Measurements from ENCODE around the gene NAIP. TPM values are rescaled to one million over a fixed set of nuclear protein-coding genes. Genes with fewer than 3 reads are reported as not detected.
"Not testable (repeated sequence)": the region's sequence is repeated elsewhere in the genome, so short reads cannot be mapped to it uniquely, and the experiment has no call there.

The NAIP gene
- total RNA-seq, 1 donor from 2014 or later: 15.0 TPM

GRCh38 chr5:71014176-71014575, 11.0 kb downstream of the NAIP start:
- no peak for TF ChIP-seq CTCF (IDR thresholded peaks at IDR 0.05)
- ATAC-seq (ENCODE audit: low read depth) (no peak), DNase-seq (no peak)
- CTCF ChIA-PET: no interaction called here
- POLR2A ChIA-PET: no interaction called here
- Mint-ChIP-seq H3K27ac (no peak overlapping the region), H3K9me3 (no peaks in the 10 kb centered on the region), H3K4me1 (peaks cover 3% of the 10 kb centered on the region), H3K36me3 (ENCODE audit: low read depth) (no peaks in the 10 kb centered on the region), H3K4me3 (no peak overlapping the region), H3K27me3 (no peaks in the 10 kb centered on the region)
- intact Hi-C loops (cut with micrococcal nuclease): no loop called here

DNA sequence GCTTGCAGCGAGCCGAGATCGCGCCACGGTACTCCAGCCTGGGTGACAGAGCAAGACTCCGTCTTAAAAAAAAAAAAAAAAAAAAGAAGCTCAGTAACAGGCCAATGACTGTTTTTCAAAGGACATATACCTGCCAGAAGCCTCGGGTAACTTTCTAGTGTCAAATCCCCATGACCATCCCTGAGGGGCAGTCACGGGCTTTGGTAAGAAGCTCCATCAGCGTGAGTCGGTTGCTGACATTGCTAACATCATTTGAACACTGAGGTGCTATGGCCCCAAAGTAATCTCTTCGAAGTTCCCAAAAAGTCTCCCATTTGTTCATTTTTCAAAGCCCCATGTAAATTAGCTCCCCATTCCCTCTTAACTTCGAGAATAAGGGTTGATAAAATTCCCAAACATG, 11.6 kb downstream of the NAIP start:
- no peak for TF ChIP-seq CTCF (IDR thresholded peaks at IDR 0.05)
- Mint-ChIP-seq H3K27me3 (no peaks in the 10 kb centered on the region), H3K9me3 (no peaks in the 10 kb centered on the region), H3K4me1 (peaks cover 3% of the 10 kb centered on the region), H3K36me3 (ENCODE audit: low read depth) (no peaks in the 10 kb centered on the region), H3K4me3 (no peak overlapping the region), H3K27ac (no peak overlapping the region)
- DNase-seq (no peak), ATAC-seq (ENCODE audit: low read depth) (no peak)
- intact Hi-C loops (cut with micrococcal nuclease): no loop called here
- ChIA-PET CTCF (no interaction called here), POLR2A (no interaction called here)

DNA sequence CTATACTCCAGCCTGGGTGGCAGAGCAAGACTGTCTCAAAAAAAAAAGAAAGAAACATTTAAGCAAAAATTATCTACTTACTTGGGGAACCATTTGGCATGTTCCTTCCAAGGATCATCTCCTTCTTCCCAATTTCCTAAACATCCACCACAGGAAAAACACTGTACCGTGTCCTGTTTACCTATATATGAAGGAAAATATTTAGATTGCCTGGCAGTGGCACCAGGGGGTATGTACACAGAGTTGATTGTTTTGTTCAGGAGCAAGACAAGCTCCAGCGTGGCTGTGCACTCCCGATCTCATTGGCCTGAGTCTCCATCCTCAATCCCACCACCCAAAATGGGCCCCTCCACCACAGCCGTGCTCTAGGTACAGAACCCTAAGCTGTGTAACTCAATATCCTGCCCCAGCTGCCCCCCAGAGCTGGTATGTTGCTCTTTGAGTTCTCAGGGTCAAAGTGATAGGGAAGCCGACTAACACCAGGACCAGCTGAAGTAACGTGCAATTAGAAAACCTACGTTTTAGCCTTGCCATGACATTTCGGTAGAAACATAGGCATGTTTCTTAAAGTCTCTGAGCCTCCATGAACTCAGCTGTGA, 13.8 kb downstream of the NAIP start:
- ChIA-PET POLR2A (no interaction called here), CTCF (no interaction called here)
- Mint-ChIP-seq H3K4me1 (peaks cover 3% of the 10 kb centered on the region), H3K9me3 (no peaks in the 10 kb centered on the region), H3K27me3 (no peaks in the 10 kb centered on the region), H3K36me3 (ENCODE audit: low read depth) (no peaks in the 10 kb centered on the region), H3K4me3 (no peak overlapping the region), H3K27ac (no peak overlapping the region)
- intact Hi-C loops (cut with micrococcal nuclease): no loop called here
- ATAC-seq (ENCODE audit: low read depth) (no peak), DNase-seq (no peak)
- TF ChIP-seq CTCF (IDR thresholded peaks at IDR 0.05): no peak

DNA sequence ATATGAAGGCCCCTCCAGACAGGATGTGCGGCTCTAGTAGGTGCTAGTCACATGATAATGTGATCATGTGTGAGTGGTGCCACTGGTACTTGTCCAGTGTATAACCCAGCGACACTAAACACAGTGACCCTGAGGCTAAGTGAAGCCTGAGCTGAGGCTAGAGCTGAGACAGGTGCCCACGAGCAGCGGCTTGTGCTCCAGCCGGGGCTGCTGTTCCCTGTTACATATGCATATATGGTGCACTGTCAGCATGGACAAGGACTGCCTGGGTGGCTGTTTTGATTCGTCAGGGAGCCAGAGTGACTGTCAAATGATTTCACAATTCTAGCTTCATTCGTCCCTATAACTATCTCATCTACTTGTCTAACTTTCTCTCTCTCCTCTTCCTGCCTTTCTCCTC, 18.2 kb downstream of the NAIP start:
- intact Hi-C loops (cut with micrococcal nuclease); ATAC-seq (ENCODE audit: low read depth); H3K36me3 Mint-ChIP-seq (ENCODE audit: low read depth); POLR2A ChIA-PET; DNase-seq; CTCF ChIA-PET; H3K9me3 Mint-ChIP-seq; H3K4me1 Mint-ChIP-seq; H3K4me3 Mint-ChIP-seq; H3K27me3 Mint-ChIP-seq; H3K27ac Mint-ChIP-seq: not testable (repeated sequence)

DNA sequence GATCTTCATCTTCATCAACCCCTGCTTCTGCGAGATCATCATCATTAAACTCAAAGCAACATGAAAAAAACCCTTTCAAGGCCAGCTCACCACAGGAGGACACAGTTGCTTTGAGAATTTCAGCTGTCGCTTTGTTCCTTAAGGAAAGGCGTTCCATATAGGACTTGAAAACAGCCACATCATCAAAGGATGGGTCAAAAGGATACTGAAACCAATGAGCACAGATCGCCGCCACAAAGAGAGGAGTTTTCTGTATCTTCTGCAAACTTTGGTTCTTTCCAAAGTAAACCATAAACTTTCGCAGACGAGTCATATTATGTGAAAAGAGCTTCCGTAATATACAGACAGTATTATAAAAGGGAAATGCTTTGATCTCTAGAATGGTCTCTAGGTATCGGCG, 40.3 kb downstream of the NAIP start:
- DNase-seq; H3K27me3 Mint-ChIP-seq; intact Hi-C loops (cut with micrococcal nuclease); CTCF ChIA-PET; POLR2A ChIA-PET; H3K9me3 Mint-ChIP-seq; H3K27ac Mint-ChIP-seq; H3K4me1 Mint-ChIP-seq; H3K36me3 Mint-ChIP-seq (ENCODE audit: low read depth); H3K4me3 Mint-ChIP-seq; ATAC-seq (ENCODE audit: low read depth): not testable (repeated sequence)

DNA sequence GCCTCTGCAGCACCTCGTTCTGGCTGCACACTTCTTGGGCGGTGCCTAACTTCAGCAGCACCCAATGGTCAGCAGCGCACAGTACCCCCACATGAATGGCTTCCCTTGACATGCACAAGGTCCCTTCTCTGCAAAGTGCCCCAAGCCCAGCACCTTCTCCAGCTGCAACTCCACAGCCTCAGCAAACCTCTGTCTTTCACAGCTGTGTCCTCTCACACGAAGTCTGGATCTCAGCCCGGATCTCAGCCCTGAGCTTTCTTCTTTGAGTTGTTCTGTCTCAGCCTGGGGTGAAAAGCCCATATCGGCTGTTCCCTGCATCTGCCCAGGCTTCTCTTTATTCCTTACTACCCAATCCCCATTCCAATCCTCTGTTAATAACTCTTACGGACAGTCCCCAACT, 57.9 kb downstream of the NAIP start:
- H3K4me3 Mint-ChIP-seq; H3K27me3 Mint-ChIP-seq; H3K9me3 Mint-ChIP-seq; CTCF ChIA-PET; H3K36me3 Mint-ChIP-seq (ENCODE audit: low read depth); H3K4me1 Mint-ChIP-seq; ATAC-seq (ENCODE audit: low read depth); DNase-seq; intact Hi-C loops (cut with micrococcal nuclease); H3K27ac Mint-ChIP-seq; POLR2A ChIA-PET: not testable (repeated sequence)

- H3K27ac Mint-ChIP-seq: not testable (repeated sequence)
Measured at GRCh38 chr5:70964531-70964930, 60.6 kb downstream of the NAIP start.

GRCh38 chr5:70953068-70953467, 72.1 kb downstream of the NAIP start:
- H3K27me3 Mint-ChIP-seq; DNase-seq; H3K9me3 Mint-ChIP-seq; H3K4me3 Mint-ChIP-seq; H3K36me3 Mint-ChIP-seq (ENCODE audit: low read depth); H3K4me1 Mint-ChIP-seq; ATAC-seq (ENCODE audit: low read depth); intact Hi-C loops (cut with micrococcal nuclease); POLR2A ChIA-PET; H3K27ac Mint-ChIP-seq; CTCF ChIA-PET: not testable (repeated sequence)

More at GRCh38 chr5:70964531-70964930, 60.6 kb downstream of the NAIP start:
- CTCF ChIA-PET; intact Hi-C loops (cut with micrococcal nuclease); H3K4me3 Mint-ChIP-seq; H3K36me3 Mint-ChIP-seq (ENCODE audit: low read depth); H3K27me3 Mint-ChIP-seq; POLR2A ChIA-PET; ATAC-seq (ENCODE audit: low read depth); DNase-seq; H3K9me3 Mint-ChIP-seq; H3K4me1 Mint-ChIP-seq: not testable (repeated sequence)

DNA sequence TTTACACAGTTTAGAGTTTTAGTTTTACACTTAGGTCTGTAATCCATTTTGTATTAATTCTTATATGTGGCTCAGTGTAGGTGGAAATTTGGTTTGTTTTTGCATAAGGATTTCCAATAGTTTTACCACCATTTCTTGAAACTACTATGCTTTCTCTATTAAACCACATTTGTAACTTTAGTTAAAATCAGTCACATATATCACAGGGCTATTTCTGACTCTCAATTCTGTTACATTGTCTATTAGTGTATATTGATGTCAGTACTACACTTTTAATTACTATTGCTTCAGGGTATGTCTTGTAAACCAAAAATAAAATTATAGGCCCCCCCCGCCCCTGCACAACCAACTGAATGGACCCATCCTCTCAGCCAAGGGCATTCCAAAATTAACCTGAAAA, 92.6 kb downstream of the NAIP start:
- H3K27me3 Mint-ChIP-seq; POLR2A ChIA-PET; H3K9me3 Mint-ChIP-seq; H3K4me1 Mint-ChIP-seq; H3K36me3 Mint-ChIP-seq (ENCODE audit: low read depth); CTCF ChIA-PET; intact Hi-C loops (cut with micrococcal nuclease); ATAC-seq (ENCODE audit: low read depth); DNase-seq; H3K27ac Mint-ChIP-seq; H3K4me3 Mint-ChIP-seq: not testable (repeated sequence)

DNA sequence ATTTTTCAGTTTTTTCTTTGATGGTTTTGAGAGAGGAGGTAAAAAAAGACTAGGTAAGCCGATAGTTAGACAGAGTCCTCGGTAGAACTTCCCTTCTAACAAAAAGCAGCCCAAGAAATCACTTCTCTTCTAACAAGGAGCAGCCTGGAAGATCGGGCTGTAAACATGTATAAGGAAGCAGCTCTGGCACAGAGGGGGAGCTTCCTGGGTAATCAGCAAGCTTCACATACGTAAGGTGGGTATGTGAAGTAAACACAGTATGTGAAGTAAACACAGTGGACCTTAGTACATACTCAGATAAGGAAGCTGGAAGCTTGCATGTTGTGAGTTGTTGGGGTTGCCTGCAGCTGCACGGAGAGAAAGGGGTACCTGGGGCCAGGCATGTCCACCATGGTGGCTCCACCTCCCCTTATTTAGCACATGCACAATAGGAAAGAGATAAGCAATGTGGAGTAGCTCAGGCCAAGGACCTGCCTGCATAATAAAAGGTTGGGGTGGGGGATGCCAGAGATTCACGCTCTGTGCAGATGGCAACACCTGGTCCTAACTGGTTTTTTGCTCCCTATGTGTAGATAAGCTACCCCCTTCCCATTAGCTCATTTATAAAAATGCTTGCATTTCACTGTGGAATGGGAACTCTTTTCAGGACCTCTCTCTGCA, 93.3 kb downstream of the NAIP start:
- POLR2A ChIA-PET; H3K27ac Mint-ChIP-seq; DNase-seq; ATAC-seq (ENCODE audit: low read depth); H3K27me3 Mint-ChIP-seq; H3K4me3 Mint-ChIP-seq; H3K4me1 Mint-ChIP-seq; H3K36me3 Mint-ChIP-seq (ENCODE audit: low read depth); CTCF ChIA-PET; intact Hi-C loops (cut with micrococcal nuclease); H3K9me3 Mint-ChIP-seq: not testable (repeated sequence)

Measured in activated B cell treated with CpG ODN at 0.5 μM for 24 hours (primary cell).